GM12878 (cell line): ENCODE measurements around the gene SULT1A1. TPM values are rescaled to one million over a fixed set of nuclear protein-coding genes. Genes with fewer than 3 reads are reported as not detected.

ENCODE experiments used
- ATAC-seq: fragments of 200-7000 bp; cut with Tn5 transposase; 3 replicates; pipeline ENCODE4 v1.9.1; 2020; ENCODE audit warnings: mild to moderate bottlenecking, moderate library complexity
- BruUV-seq: library from RNA; stranded (reverse); fragments of 400-500 nt; replicated peaks from 2 replicates; lab custom pipeline; 2021; lab: Mats Ljungman, UMichigan
- CTCF ChIA-PET: fragments of 300-600 bp; sonication (Branson Sonifier 250); formaldehyde crosslinking; extraction: SDS; loops from one replicate; lab custom pipeline; 2021; ENCODE audit warnings: inconsistent platforms; lab: Yijun Ruan, JAX
- POLR2A ChIA-PET: fragments of 350-600 bp; formaldehyde crosslinking; extraction: SDS; loops from one replicate; lab custom pipeline; 2021; ENCODE audit warnings: inconsistent platforms; lab: Charles Lee
- RAD21 ChIA-PET: fragments of 300-600 bp; sonication (Branson Sonifier 250); formaldehyde crosslinking; loops from one replicate; lab custom pipeline; 2023; ENCODE audit warnings: antibody characterized with exemption; ENCODE audit not compliant: unreplicated experiment; lab: Charles Lee
- SMC1A ChIA-PET: fragments of 300-600 bp; sonication (Branson Sonifier 250); formaldehyde crosslinking; loops from one replicate; lab custom pipeline; 2023; ENCODE audit not compliant: unreplicated experiment, uncharacterized antibody; lab: Charles Lee
- DNase-seq: peaks from one replicate; pipeline ENCODE4 v3.0.0-alpha.2; 2011; ENCODE audit warnings: low read depth, low spot score
- FAIRE-seq: peaks from 3 replicates; lab custom pipeline; 2011; peaks lifted over from hg19 to GRCh38; lab: Jason Lieb, UNC
- H2AFZ ChIP-seq: 2 replicates; pipeline ENCODE4 v1.6.0; 2011; ENCODE audit warnings: low read depth, low read length, control low read depth; ENCODE audit not compliant: control insufficient read depth
- H3K27ac ChIP-seq: 2 replicates; pipeline ENCODE4 v1.5.1; 2011; ENCODE audit warnings: control low read depth; ENCODE audit not compliant: control insufficient read depth, insufficient read depth
- H3K27me3 ChIP-seq, 2 experiments: replicated peaks in 1 of 2; 2 replicates each; pipeline versions ENCODE4 v1.6.0 to v1.6.1; 2011; ENCODE audit warnings: low read length in 1 of 2; ENCODE audit not compliant: control insufficient read depth in 2 of 2, insufficient read depth in 2 of 2
- H3K36me3 ChIP-seq, 2 experiments: 2 replicates each; pipeline ENCODE4 v1.5.1; 2011; ENCODE audit warnings: low read length in 1 of 2; ENCODE audit not compliant: control insufficient read depth in 2 of 2, insufficient read depth in 2 of 2
- H3K4me1 ChIP-seq: 2 replicates; pipeline ENCODE4 v1.6.1; 2011; ENCODE audit warnings: mild to moderate bottlenecking, low read length, moderate library complexity, mixed read lengths; ENCODE audit not compliant: control insufficient read depth, insufficient read depth
- H3K4me2 ChIP-seq: 2 replicates; pipeline ENCODE4 v1.6.0; 2011; ENCODE audit warnings: control low read depth; ENCODE audit not compliant: control insufficient read depth, insufficient read depth
- H3K4me3 ChIP-seq: fragments of 200-600 bp; sonication (generic); 2 replicates; pipeline ENCODE4 v1.5.1; 2016
- H3K79me2 ChIP-seq: 2 replicates; pipeline ENCODE4 v1.6.0; 2011; ENCODE audit warnings: low read length; ENCODE audit not compliant: control insufficient read depth, insufficient read depth
- H3K9ac ChIP-seq: 2 replicates; pipeline ENCODE4 v1.8.0; 2011; ENCODE audit warnings: low read length, control low read depth, mixed read lengths; ENCODE audit not compliant: control insufficient read depth, insufficient read depth
- H3K9me3 ChIP-seq: replicated peaks from 3 replicates; pipeline ENCODE4 v1.5.1; 2011; ENCODE audit warnings: mild to moderate bottlenecking, low read length; ENCODE audit not compliant: control insufficient read depth, insufficient read depth
- H4K20me1 ChIP-seq: 2 replicates; pipeline ENCODE4 v1.6.0; 2011; ENCODE audit not compliant: control insufficient read depth, insufficient read depth
- ATF7 ChIP-seq: fragments of 450-650 bp; IDR thresholded peaks from 2 replicates; pipeline ENCODE4 v1.6.1; 2016; ENCODE audit warnings: low read depth, mild to moderate bottlenecking
- BACH1 ChIP-seq: fragments of 450-650 bp; IDR thresholded peaks from 2 replicates; pipeline ENCODE4 v1.6.1; 2017; ENCODE audit warnings: mild to moderate bottlenecking, borderline replicate concordance
- SUZ12 ChIP-seq: fragments of 200-600 bp; sonication (generic); IDR thresholded peaks from one replicate; pipeline ENCODE4 v1.6.1; 2018; ENCODE audit warnings: antibody characterized with exemption, mild to moderate bottlenecking; ENCODE audit not compliant: unreplicated experiment
- ZBTB4 ChIP-seq: fragments of 450-650 bp; formaldehyde crosslinking; IDR thresholded peaks from 2 replicates; pipeline ENCODE4 v1.4.0; 2022; ENCODE audit warnings: mild to moderate bottlenecking, moderate library complexity
- ZNF687 ChIP-seq: fragments of 450-650 bp; IDR thresholded peaks from 2 replicates; pipeline ENCODE4 v1.6.1; 2017; ENCODE audit warnings: mild to moderate bottlenecking, moderate library complexity
- ZZZ3 ChIP-seq: IDR thresholded peaks from 2 replicates; pipeline ENCODE4 v1.6.1; 2011; ENCODE audit warnings: low read depth; ENCODE audit not compliant: control insufficient read depth, insufficient read length
- WGBS: methylation state at CpG from one replicate; pipeline ENCODE4 v1.1.6; 2016; ENCODE audit warnings: low lambda C conversion rate; ENCODE audit not compliant: insufficient replicate concordance, insufficient coverage; ENCODE audit errors: missing lambda C conversion rate; 5-methylcytosine and 5-hydroxymethylcytosine counted together
- in situ Hi-C: fragments of 300-500 bp; cut with MboI; formaldehyde crosslinking; loops from 9 replicates; pipeline ENCODE4 v1.14.3; 2018; ENCODE audit warnings: mixed read lengths
- intact Hi-C: fragments of 100-400 bp; cut with micrococcal nuclease; formaldehyde crosslinking; loops from one replicate; pipeline ENCODE4 v1.14.2; 2022; ENCODE audit not compliant: unreplicated experiment
- polyA plus RNA-seq, 11 experiments: library from polyadenylated mRNA; depleted of rRNA in 4 of 11; unstranded in 6 of 11; stranded (reverse) in 5 of 11; fragments of >200 nt; fragmentation: Nextera tagmentation in 4 of 11; fragmentation: Illumina TruSeq in 1 of 11; extraction: Ambion mirVana in 4 of 11; extraction: Trizol in 1 of 11; gene quantifications; 1 replicate in 1 of 11; 2 replicates in 10 of 11; pipeline versions ENCODE4 v1.2.1 to v1.2.3, GENCODE V29; 2011 to 2016; ENCODE audit warnings: inconsistent platforms in 2 of 11, missing spikeins in 2 of 11, low read depth in 1 of 11
- total RNA-seq, 4 experiments: library from RNA; depleted of rRNA in 3 of 4; stranded (reverse); fragments of >200 nt in 3 of 4; fragmentation: Illumina TruSeq in 1 of 4; extraction: Trizol in 1 of 4; gene quantifications; 2 replicates each; pipeline versions ENCODE4 v1.2.1 to v1.2.3, GENCODE V29; 2013 to 2021
- TF ChIP-seq, protein P1 (sequence below): IDR thresholded peaks from 2 replicates; pipeline ENCODE4 v1.6.1; 2011; ENCODE audit warnings: borderline replicate concordance, low read depth, mild to moderate bottlenecking, moderate library complexity, low read length; ENCODE audit not compliant: insufficient read depth, poor library complexity, severe bottlenecking
- TF ChIP-seq, protein P2 (sequence below): fragments of 450-650 bp; formaldehyde crosslinking; IDR thresholded peaks from 2 replicates; pipeline ENCODE4 v1.5.0; 2022; ENCODE audit warnings: mild to moderate bottlenecking, missing genetic modification characterization

Gene SULT1A1
- total and polyA plus RNA-seq, 10 of the 15 experiments (the other 5 are each of a cell fraction or from before 2014, with no cell fraction given), result 0.03 to 1.5 (median 0.76) TPM; not detected in 1

DNA sequence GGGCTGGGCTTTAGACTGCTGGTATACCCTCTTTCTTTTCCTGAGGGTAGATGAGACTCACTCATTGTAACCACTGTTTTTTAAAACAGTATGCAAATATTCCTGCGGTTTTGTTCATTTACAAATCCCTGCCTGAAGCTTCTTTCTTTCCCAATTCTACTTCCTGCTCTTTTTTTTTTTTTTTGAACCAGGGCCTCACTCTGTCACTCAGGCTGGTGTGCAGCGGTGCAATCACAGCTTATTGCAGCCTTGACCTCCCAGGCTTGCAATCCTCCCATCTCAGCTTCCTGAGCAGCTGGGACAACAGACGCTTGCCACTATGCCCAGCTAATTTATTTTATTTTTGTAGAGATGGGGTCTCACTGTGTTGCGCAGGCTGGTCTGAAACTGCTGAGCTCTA, 8.0 kb upstream of the SULT1A1 start:
- Histone ChIP-seq H3K4me3 (no peak overlapping the region), H4K20me1 (no peaks in the 10 kb centered on the region), H3K79me2 (no peaks in the 10 kb centered on the region), H2AFZ (no peak overlapping the region), H3K9ac (no peak overlapping the region), H3K27me3 (peaks cover 0 to 2% of the 10 kb centered on the region in 2 experiments; a peak in 1 of 4 replicates), H3K36me3 (no peaks in the 10 kb centered on the region), H3K27ac (no peak overlapping the region), H3K9me3 (no peaks in the 10 kb centered on the region), H3K4me2 (peak overlapping the region; percentile 13; the same call in 1 of the 2 replicates), H3K4me1 (peaks cover 3% of the 10 kb centered on the region; the same call in 1 of the 2 replicates)
- CTCF ChIA-PET, result interaction anchor here (1.6 kb wide), 1 partner anchor 11 kb away, joined by 3 read pairs; no protein-coding TSS in a partner anchor
- RAD21 ChIA-PET, result no interaction called here
- FAIRE-seq (no peak), DNase-seq (no peak), ATAC-seq (no peak)
- POLR2A ChIA-PET, result interaction anchor here (0.5 to 0.7 kb wide), 2 partner anchors 12 to 371 kb away, joined by 3 to 5 read pairs; no protein-coding TSS in a partner anchor
- intact Hi-C loops, result no loop called here
- no TSS peak for BruUV-seq
- SMC1A ChIA-PET, result no interaction called here
- 0% methylated on average over 3 of the region's 4 CpGs for WGBS
- in situ Hi-C loops, result no loop called here
- TF ChIP-seq ZZZ3, result no peak
- TF ChIP-seq SUZ12, result no peak
- TF ChIP-seq ZBTB4 (CRISPR knock-in tag), result no peak
- no peak for TF ChIP-seq BACH1
- no peak for TF ChIP-seq ATF7
- TF ChIP-seq, protein P1, sequence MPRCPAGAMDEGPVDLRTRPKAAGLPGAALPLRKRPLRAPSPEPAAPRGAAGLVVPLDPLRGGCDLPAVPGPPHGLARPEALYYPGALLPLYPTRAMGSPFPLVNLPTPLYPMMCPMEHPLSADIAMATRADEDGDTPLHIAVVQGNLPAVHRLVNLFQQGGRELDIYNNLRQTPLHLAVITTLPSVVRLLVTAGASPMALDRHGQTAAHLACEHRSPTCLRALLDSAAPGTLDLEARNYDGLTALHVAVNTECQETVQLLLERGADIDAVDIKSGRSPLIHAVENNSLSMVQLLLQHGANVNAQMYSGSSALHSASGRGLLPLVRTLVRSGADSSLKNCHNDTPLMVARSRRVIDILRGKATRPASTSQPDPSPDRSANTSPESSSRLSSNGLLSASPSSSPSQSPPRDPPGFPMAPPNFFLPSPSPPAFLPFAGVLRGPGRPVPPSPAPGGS, result no peak
- no peak for TF ChIP-seq ZNF687
- TF ChIP-seq, protein P2, sequence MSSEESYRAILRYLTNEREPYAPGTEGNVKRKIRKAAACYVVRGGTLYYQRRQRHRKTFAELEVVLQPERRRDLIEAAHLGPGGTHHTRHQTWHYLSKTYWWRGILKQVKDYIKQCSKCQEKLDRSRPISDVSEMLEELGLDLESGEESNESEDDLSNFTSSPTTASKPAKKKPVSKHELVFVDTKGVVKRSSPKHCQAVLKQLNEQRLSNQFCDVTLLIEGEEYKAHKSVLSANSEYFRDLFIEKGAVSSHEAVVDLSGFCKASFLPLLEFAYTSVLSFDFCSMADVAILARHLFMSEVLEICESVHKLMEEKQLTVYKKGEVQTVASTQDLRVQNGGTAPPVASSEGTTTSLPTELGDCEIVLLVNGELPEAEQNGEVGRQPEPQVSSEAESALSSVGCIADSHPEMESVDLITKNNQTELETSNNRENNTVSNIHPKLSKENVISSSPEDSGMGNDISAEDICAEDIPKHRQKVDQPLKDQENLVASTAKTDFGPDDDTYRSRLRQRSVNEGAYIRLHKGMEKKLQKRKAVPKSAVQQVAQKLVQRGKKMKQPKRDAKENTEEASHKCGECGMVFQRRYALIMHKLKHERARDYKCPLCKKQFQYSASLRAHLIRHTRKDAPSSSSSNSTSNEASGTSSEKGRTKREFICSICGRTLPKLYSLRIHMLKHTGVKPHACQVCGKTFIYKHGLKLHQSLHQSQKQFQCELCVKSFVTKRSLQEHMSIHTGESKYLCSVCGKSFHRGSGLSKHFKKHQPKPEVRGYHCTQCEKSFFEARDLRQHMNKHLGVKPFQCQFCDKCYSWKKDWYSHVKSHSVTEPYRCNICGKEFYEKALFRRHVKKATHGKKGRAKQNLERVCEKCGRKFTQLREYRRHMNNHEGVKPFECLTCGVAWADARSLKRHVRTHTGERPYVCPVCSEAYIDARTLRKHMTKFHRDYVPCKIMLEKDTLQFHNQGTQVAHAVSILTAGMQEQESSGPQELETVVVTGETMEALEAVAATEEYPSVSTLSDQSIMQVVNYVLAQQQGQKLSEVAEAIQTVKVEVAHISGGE (CRISPR knock-in tag), result no peak
